GM21529 (cell line): Measurements from ENCODE around the gene HSD17B2.

ENCODE experiments used
- ATAC-seq: cut with Tn5 transposase; IDR thresholded peaks from one replicate; pipeline ENCODE4 v1.9.1; 2021; ENCODE audit not compliant: unreplicated experiment

HSD17B2 gene

DNA sequence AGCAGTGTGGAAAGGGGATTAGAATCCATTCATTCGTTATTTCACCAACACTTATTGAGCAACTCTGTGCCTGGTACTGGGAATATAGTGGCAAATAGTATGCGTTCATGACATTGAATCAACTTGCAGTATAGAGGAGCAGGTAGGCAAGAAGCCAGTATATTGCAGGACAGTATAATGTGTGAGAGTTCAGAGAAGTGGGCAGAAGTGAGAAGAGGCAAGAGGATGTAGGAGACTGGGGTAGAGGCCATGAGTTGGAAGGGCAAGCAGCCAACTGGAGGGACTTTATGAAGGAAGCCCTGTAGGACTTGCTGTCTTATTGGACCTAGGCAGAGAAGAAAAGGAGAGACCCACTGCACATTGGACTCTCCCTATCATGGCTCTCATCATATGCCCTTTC, 12.3 kb downstream of the HSD17B2 start:
- no peak for ATAC-seq

DNA sequence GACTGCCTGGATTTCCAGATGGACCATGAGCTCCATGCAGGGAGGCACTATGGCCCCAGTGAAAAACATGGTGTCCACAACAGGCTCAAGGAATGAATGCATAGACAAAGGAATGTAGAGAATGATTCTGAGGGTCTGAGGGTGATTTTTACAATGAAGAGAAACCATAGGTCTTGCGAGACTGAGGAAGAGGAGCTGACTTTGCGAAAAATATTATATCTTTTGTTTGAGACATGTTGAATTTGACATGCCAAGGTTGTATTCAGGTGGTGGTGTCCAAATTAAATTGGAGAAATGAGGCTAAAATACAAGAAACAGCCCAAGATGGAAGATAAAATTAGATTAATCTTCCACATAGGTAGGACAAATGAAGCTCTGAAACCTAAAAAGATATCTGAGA, 12.7 kb downstream of the HSD17B2 start:
- ATAC-seq: no peak

DNA sequence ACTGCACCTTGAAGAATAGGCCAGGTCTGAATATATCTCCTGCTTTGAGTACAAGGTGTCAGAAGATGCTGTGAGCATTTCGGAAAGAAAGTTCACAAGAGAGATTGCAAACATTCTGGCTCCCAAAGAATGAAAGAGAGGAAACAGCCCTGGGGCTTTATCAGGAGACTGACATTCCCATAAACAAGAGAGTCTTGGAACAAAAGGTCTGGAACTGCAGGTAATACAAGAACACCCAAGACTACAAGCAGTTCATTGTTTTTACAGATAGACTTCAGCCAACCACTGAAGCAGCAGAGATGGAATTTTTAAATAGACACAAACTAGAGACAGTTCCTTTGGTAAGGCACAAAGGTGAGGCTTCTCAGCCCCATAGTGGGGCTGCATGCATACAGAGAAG, 14.4 kb downstream of the HSD17B2 start:
- no peak for ATAC-seq

DNA sequence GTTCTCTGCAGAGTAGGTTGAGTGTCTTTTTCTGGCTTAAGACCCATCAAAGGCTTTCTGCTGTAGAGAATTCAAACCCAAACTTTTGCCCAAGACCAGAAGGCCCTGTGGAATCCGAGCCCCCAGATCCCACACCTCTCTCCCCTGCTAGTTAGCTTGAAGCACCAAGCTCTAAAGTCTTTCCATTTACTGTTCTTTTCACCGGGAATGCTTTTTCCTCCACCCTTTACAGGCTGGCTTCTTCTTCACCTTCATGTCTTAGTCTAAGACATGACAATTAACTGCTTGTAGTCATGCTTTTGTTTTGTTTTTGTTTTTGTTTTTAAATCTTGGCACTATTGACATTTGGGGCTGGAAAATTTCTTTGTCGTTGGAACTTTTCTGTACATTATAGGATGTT, 15.5 kb downstream of the HSD17B2 start:
- no peak for ATAC-seq

DNA sequence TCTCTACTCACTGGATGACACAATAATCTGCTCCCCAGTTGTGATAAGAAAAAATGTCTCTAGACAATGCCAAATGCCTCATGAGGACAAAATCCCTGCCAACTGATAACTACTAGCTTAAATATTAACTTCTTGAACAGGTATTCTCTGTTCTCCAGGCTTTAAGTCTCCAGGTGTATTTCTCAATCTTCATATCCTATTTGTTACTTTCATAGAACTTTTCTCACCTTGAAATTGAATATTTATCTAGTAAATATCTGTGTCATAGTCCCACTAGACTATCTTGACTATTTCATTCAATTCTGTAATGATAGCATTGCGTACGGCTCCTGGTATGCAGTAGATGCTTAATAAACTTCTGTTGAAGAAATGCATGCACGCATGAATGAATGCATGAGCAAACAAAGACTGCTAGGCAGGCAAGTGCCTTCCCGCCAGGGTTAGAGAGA, 15.9 kb downstream of the HSD17B2 start:
- no peak for ATAC-seq

DNA sequence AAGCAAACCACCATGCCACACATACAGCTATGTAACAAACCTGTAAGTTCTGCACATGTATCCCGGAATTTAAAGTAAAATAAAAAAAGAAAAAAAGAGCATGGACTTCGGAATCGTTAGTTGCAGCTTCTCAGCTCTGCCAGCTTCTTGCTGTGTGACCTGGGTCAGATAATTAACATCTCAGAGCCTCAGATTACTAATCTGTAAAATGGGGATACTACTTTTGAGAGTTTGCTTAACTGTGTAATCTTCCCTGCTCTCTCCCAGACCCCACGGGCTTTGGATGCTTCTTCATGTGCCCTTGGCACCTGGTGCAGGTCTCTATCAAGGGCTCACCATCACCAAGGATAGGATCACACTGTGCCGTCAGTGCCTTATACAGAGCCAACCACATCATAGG, 16.6 kb downstream of the HSD17B2 start:
- ATAC-seq: no peak

DNA sequence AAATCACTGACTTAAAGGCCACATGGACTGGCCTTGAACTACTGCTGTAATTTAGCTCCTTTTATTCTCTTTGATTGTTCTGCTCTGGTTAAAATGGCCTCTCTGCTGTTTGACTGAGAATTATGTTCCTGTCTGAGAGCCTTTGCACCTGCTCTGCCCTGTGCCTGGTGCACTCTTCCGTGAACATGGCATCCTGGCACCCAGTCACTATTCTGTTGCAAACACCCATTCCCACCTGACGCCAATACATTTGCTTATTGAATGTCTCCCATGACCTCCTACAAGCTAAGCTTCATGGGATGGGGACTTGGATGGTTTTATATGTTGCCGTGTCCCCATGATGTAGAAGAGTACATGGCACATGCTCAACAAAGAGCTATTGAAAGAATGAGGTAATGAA, 20.1 kb downstream of the HSD17B2 start:
- no peak for ATAC-seq

DNA sequence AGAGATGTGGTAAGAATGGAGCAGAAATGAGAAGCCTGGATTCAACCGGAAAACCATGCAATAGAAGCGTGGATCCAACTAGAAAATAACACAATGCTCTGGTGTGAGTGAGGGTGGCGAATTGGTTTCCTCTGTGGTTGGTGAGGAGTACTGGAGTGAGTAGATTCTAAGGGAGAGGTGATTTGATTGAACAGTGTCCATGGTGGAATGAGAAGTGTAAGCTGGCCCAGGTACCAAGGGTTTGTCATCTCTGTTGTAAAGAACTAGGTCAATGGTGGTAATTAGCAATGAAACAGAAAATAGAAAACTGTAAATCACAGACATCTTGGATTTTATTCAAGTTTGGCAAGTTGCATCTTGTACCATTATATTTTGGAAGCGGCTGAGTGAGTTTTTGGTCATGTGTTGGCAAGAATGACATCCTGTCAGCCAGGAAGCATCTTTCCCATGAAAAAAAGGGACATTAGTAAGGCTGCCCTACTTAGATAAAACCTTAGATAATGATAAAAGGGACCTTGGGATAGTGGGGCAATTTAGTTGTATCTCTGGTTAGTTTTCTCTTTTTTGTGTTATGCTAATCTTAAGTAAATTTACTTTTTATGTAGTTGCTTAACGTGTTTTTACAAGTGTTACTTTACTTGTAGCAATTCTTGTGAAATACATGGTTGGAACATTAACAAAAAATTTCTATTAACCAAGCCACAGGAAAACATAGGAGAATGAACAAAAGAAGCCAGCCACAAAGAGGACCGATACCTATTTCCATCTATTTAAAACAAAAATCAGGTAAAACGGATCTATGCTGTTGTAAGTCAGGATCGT, 20.9 kb downstream of the HSD17B2 start:
- no peak for ATAC-seq

DNA sequence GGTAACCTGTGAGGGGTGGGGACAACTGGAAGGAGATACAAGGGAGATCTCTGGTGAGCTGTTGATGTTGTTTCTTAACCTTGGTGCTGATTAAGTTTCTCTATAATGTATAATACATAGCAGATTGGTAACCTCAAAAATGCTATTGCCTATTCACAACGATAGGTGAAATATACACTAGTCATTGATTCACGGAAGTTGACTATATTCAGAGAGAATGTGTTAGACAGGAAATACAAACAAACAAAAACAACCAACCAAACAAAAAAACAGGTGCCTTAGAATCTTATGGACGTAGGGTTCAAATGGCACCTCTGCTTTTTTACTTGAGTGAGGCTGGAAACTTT, 21.5 kb downstream of the HSD17B2 start:
- no peak for ATAC-seq

DNA sequence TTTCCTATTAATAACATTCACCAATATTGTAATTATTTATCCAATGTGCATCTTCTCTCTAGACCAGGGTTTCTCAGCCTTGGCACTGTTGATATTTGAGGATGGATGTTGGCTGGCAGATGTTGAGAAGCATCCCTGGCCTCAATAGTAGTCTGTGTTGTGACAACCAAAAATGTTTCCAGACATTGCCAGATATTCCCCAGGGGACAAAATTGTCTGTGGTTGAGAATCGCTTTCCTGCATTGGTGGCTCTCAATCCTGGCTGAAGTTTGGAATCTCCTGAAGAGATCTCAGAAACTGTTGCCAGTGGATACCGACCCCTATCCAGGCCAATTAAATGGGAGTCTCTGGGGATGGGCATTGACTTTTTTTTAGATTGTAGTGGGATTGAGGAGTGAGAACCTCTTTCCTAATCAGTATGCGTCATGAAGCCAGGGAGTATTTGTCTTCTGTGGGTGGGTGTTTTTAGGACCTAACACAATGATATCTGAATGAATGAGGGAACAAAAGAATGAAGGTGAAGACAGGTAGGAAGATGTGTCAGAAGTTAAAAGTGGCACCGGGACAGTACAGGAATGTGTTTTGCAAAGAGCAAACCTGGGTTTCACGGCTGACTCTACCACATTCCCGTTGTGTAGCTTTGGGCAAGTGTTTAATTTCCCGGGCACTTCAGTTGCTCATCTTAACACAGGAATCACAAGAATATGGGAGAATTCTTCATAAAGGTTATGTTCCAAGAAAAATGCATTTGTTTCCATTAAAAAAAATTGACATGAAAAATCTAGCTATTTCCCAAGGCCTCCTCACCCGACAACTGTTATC, 24.3 kb downstream of the HSD17B2 start:
- no peak for ATAC-seq

DNA sequence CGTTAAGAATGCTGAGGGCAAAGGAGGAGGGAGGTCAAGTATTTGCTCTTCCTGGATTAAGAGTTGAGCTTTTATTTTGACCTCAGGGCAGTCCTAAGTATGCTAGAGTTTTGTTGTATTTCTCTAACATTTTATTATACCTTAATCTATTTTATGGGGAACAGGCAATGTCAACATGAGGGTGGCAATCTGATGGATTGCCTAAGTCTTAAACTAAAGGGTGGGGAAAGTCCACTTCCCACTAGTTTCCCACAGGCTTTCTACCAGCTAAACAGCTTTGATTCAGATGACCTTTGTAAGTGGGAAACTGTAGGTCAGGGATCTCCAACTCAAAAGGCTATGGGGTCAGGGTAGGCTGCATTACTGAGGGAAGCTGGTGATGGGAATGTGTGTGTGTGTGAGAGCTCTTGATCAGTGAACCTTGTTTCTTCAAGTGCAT, 24.9 kb downstream of the HSD17B2 start:
- no peak for ATAC-seq

DNA sequence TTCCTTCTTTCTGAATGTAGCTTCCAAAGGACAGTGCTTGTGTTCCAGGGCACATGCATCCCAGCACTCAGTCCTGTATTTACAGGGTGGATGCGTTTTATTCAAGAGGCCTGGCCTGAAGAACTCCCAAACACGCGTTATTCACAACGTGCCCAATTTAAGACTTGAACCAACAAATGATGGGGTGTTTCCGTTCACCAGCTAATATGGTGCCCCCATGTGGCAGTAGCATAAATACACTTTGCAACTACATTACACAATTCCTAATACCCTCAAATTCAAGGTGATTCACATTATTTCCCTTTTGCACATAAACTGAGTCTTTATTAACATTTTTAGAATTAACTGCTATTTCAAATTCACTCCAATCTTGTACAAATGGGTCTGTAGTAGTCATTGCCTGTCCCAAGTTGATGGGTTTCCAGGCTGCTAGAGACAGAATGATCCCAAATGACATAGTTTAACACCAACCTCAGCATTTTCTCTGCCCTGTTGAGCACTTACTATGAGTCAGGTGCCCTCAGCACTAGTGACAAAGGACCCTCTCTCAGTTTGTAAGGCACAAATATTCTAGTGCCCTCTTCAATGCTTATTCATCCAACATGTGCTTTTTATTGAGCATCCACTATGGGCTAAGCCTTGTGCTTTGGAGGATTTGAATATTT, 26.9 kb downstream of the HSD17B2 start:
- no peak for ATAC-seq

DNA sequence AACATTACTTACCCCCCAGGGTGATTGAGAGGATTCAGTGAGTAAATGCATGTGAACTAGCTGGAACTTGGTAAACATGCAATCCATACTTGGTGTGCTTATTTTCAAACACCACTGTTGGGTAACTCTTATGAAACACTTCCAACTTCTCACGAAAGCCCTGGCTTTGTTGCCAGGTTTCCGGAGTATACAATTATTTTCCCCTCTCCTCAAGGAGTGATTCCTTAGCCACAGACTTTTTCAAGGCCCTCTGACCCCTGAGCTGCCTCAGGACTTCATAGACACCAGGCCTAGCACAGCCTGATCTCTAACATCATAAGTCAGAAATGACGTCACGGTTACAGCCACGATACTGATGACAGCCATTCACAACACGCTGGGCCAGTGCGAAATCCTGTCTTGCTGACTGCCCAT, 27.6 kb downstream of the HSD17B2 start:
- no peak for ATAC-seq

DNA sequence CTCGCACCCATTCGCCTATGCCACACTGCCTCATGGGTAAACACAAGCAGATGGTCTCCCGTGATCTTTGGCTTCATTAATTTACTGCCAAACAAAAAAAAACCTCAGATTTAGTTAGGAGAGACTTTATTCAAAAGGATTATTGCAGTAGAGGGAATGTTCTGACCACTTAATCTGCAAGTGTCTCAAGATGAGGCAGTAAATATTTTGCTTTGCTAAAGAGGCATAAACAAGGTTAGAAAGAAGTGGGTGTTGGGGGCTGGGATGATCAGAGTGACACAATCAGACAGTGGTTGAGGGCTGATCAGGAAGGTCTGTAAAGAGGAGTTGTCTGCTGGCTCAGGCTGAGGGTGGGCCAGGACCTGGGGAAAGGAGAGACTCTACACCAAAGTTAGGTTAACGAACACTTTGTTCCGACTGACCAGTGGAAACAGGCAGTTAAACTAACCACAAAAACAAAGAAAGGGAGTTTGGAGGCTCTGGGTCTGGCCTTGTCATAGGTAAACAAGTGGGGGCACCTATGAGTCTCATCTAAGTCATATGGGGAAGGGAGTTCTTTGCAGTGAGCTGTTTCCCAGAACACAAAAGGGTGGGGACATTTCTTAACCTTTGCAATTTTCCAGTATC, 28.5 kb downstream of the HSD17B2 start:
- ATAC-seq: no peak

DNA sequence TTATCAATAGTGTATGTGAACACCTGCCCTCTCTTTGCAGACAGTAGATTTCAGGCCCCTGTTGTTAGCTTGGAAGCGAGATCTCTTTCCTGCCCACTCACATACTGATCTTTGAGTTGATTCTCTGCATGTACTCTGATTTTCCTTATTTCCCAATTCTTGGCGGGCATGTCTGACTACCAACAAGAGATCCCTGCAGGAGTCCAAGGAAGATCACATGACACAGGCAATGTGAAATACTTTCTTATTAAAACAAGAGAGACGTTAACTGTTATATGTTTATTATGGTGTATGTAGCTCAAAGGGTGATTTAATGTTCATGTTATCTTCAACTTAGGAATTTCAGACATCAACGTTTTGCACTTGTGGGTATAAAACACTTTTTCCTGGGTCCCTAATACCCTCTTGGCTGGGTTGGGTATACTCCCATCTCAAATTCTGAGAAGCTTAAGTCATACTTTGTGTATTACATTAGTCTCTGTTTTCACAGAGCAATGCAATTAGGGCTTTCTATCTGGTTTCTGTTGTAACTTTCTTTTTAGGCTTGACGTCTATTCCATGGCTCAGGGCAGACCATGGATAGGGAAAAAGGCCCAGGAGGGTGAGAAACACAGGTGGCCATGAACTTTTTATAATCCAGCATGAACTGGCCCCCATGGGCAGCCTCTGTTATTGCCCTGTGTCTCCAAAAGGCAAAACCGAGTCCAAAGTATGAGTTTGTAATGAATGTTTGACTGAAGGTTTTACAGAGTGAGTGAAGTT, 32.2 kb downstream of the HSD17B2 start:
- no peak for ATAC-seq

DNA sequence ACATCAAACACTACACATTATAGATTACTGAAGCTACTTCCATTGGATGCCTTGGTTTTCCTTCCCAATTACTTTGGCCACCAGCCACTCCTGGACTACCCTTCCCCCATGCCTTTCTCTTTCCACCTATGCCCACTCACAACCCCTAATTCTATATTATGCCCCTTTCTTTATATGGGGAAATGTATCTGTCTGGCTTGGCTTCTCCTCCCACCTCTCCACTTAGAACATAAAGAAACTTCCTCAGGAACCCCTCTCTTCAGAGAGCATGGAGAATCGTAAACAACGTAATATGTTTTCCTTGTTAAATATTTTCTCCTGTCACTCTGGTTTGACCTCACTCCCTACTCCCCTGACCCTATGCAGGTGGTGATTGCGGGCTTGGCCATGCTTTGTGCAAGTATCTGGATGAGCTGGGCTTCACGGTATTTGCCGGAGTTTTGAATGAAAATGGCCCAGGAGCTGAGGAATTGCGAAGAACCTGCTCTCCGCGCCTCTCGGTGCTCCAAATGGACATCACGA, 32.8 kb downstream of the HSD17B2 start:
- ATAC-seq: no peak

DNA sequence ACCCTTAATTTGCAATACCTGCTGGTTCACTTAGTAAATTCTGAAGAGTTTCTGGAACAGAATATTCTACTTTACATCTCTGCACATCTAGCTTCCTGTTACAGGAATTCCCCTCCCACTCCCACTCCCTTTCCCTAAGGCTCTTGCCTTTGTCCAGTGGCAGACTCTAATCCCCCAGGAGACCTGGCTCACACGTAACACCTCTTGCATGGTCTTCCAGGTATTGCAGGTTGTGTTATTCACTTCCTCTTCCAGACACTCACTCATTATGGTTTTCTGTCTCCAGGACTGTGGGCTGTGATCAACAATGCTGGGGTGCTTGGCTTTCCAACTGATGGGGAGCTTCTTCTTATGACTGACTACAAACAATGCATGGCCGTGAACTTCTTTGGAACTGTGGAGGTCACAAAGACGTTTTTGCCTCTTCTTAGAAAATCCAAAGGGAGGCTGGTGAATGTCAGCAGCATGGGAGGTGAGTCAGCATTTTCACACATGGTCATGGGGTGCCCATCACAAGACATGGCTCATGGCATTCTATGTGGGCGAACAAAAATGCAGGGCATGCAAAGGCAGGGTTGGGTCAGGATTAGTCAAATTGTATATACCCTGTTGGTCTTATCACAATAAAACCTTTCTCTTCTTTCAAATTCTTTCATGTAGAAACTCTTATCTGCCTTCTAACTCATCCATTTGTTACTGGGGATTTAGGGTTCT, 35.8 kb downstream of the HSD17B2 start:
- no peak for ATAC-seq

DNA sequence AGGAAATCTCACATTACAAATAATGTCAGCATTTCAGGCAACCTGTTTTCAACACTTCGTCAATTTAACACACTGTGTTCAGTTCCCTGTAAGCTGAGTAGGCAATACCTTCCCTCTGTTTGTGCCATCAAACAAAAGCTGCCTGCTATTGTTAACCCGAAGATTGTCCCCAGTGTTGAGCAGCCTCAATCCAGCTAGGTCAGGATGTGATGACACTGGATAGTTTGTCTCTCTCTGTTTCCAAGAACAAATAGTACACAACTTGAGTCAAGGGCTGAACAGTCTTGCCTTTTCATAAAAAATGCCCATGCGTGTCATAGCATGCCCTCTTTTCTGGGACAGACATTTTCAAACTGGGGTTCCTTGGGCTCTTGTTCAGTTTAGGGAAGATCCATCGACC, 36.4 kb downstream of the HSD17B2 start:
- no peak for ATAC-seq

DNA sequence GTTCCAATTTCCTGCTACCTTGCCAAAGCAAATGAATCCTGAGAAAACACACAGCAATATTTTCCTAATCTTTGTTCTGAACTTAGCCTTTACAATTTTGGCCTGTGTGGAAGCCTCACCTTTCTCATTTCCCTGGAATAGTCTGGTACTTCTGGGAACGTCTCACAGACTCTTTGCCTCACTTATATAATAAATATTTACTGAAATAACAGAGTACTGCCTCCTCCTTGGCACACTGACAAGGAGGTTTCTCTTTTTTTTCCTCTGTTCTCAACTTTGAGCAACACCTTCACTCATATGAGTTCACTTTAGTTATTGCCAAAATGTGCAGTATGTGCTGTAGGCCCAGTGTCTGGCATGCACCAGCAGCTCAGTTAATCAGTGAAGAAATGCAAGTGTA, 37.3 kb downstream of the HSD17B2 start:
- ATAC-seq: no peak
